Mesenchymal stem cell (in vitro differentiated cells and primary cell): ENCODE results near the gene SMIM21.

Experiments
- DNase-seq: peaks from one replicate; pipeline ENCODE4 v3.0.0-alpha.2; 2013
- H2AFZ ChIP-seq: one replicate; pipeline ENCODE4 v1.6.1; 2013; ENCODE audit warnings: low read depth, mild to moderate bottlenecking, control low read depth, inconsistent platforms, low read length, moderate library complexity
- H2AK5ac ChIP-seq: 2 replicates; pipeline ENCODE4 v1.6.1; 2013; ENCODE audit warnings: low read length, moderate library complexity, mild to moderate bottlenecking, inconsistent platforms; ENCODE audit not compliant: severe bottlenecking
- H2BK120ac ChIP-seq: one replicate; pipeline ENCODE4 v1.6.1; 2013; ENCODE audit warnings: low read depth, mild to moderate bottlenecking, inconsistent platforms, low read length, moderate library complexity
- H2BK12ac ChIP-seq, 2 experiments: one replicate each; pipeline ENCODE4 v1.6.1; 2013; ENCODE audit warnings: inconsistent platforms in 2 of 2, low read length in 2 of 2, mild to moderate bottlenecking in 2 of 2, moderate library complexity in 2 of 2, control low read depth in 1 of 2
- H2BK15ac ChIP-seq: one replicate; pipeline ENCODE4 v1.6.1; 2013; ENCODE audit warnings: mild to moderate bottlenecking, low read depth, inconsistent platforms; ENCODE audit not compliant: poor library complexity, severe bottlenecking
- H2BK5ac ChIP-seq: 2 replicates; pipeline ENCODE4 v1.6.1; 2013; ENCODE audit warnings: low read depth, mild to moderate bottlenecking, low read length, control low read depth, inconsistent platforms; ENCODE audit not compliant: poor library complexity, severe bottlenecking
- H3K14ac ChIP-seq, 2 experiments: one replicate each; pipeline ENCODE4 v1.6.1; 2013; ENCODE audit warnings: inconsistent platforms in 2 of 2, low read length in 2 of 2, control low read depth in 1 of 2, mild to moderate bottlenecking in 1 of 2, moderate library complexity in 1 of 2
- H3K18ac ChIP-seq, 2 experiments: one replicate each; pipeline ENCODE4 v1.6.1; 2013; ENCODE audit warnings: inconsistent platforms in 2 of 2, low read length in 2 of 2, control low read depth in 1 of 2, low read depth in 1 of 2, mild to moderate bottlenecking in 1 of 2
- H3K23ac ChIP-seq, 2 experiments: one replicate each; pipeline ENCODE4 v1.6.1; 2013; ENCODE audit warnings: inconsistent platforms in 2 of 2, low read length in 2 of 2, mild to moderate bottlenecking in 2 of 2, moderate library complexity in 2 of 2, control low read depth in 1 of 2
- H3K27ac ChIP-seq: 2 replicates; pipeline ENCODE4 v1.5.1; 2013; ENCODE audit warnings: mild to moderate bottlenecking, moderate library complexity, low read length, control low read depth, inconsistent platforms; ENCODE audit not compliant: poor library complexity, severe bottlenecking
- H3K27me3 ChIP-seq, 2 experiments: 2 replicates each; pipeline versions ENCODE4 v1.6.1 to v1.7.0; 2013; ENCODE audit warnings: low read length in 2 of 2, mild to moderate bottlenecking in 2 of 2, moderate library complexity in 2 of 2, control low read depth in 1 of 2, inconsistent platforms in 1 of 2; ENCODE audit not compliant: control insufficient read depth in 1 of 2, insufficient read depth in 1 of 2
- H3K36me3 ChIP-seq, 2 experiments: 2 replicates each; pipeline versions ENCODE4 v1.6.1 to v1.7.0; 2013; ENCODE audit warnings: low read length in 2 of 2, control low read depth in 1 of 2, inconsistent platforms in 1 of 2, low read depth in 1 of 2, mild to moderate bottlenecking in 1 of 2; ENCODE audit not compliant: insufficient read depth in 2 of 2, control insufficient read depth in 1 of 2
- H3K4ac ChIP-seq, 2 experiments: one replicate each; pipeline ENCODE4 v1.6.1; 2013; ENCODE audit warnings: inconsistent platforms in 2 of 2, low read length in 2 of 2, mild to moderate bottlenecking in 2 of 2, moderate library complexity in 2 of 2, control low read depth in 1 of 2, low read depth in 1 of 2
- H3K4me1 ChIP-seq: 2 replicates; pipeline ENCODE4 v1.6.1; 2013; ENCODE audit warnings: low read depth, low read length, control low read depth; ENCODE audit not compliant: control insufficient read depth, insufficient read depth
- H3K4me2 ChIP-seq: 2 replicates; pipeline ENCODE4 v1.6.1; 2013; ENCODE audit warnings: low read length, mild to moderate bottlenecking, inconsistent platforms; ENCODE audit not compliant: poor library complexity, severe bottlenecking
- H3K4me3 ChIP-seq, 2 experiments: 2 replicates each; pipeline versions ENCODE4 v1.5.1 to v1.7.0; 2013; ENCODE audit warnings: low read length in 2 of 2, mild to moderate bottlenecking in 2 of 2, control low read depth in 1 of 2, low read depth in 1 of 2; ENCODE audit not compliant: insufficient read depth in 1 of 2
- H3K79me1 ChIP-seq: replicated peaks from 2 replicates; pipeline ENCODE4 v1.6.1; 2013; ENCODE audit warnings: mild to moderate bottlenecking, control low read depth, low read length, inconsistent platforms; ENCODE audit not compliant: poor library complexity, severe bottlenecking
- H3K9ac ChIP-seq: 2 replicates; pipeline ENCODE4 v1.7.0; 2013; ENCODE audit warnings: mild to moderate bottlenecking, low read length, moderate library complexity
- H3K9me3 ChIP-seq: 2 replicates; pipeline ENCODE4 v1.7.0; 2013; ENCODE audit warnings: mild to moderate bottlenecking, low read length; ENCODE audit not compliant: control insufficient read depth
- H4K8ac ChIP-seq: one replicate; pipeline ENCODE4 v1.6.1; 2013; ENCODE audit warnings: inconsistent platforms, mild to moderate bottlenecking, low read length, moderate library complexity
- H4K91ac ChIP-seq: one replicate; pipeline ENCODE4 v1.6.1; 2013; ENCODE audit warnings: mild to moderate bottlenecking, low read length, inconsistent platforms
- WGBS: methylation state at CpG from one replicate; pipeline ENCODE4 v1.1.7; 2013; ENCODE audit warnings: mixed read lengths; 5-methylcytosine and 5-hydroxymethylcytosine counted together

Gene SMIM21

GRCh38 chr18:75363446-75364225, 63.9 kb downstream of the SMIM21 start:
- H3K27ac ChIP-seq: no peak overlapping the region
- no peak overlapping the region for H3K4me3 ChIP-seq
- no peak overlapping the region for H3K9ac ChIP-seq
- no peaks in the 10 kb centered on the region for H3K9me3 ChIP-seq
- no peak overlapping the region for H2BK5ac ChIP-seq
- no peak overlapping the region for H3K18ac ChIP-seq
- H3K4me2 ChIP-seq: no peak overlapping the region
- no peak overlapping the region for H2BK15ac ChIP-seq
- H3K79me1 ChIP-seq: no peaks in the 10 kb centered on the region
- no peak overlapping the region for H3K23ac ChIP-seq
- no peak overlapping the region for H2BK12ac ChIP-seq
- H4K91ac ChIP-seq: no peak overlapping the region
- H2AK5ac ChIP-seq: no peak overlapping the region
- no peak overlapping the region for H2AFZ ChIP-seq
- DNase-seq: no peak
- no peaks in the 10 kb centered on the region for H3K36me3 ChIP-seq
- no peak overlapping the region for H3K4ac ChIP-seq
- H3K14ac ChIP-seq: no peak overlapping the region
- WGBS: 96% methylated on average over 9 of the region's 13 CpGs
- no peak overlapping the region for H4K8ac ChIP-seq
- H2BK120ac ChIP-seq: no peak overlapping the region
- peaks cover 9 to 16% of the 10 kb centered on the region in 2 experiments for H3K27me3 ChIP-seq
- H3K4me1 ChIP-seq: peaks cover 15% of the 10 kb centered on the region

GRCh38 chr18:75362435-75362834, 65.1 kb downstream of the SMIM21 start:
- no peak overlapping the region for H4K91ac ChIP-seq
- 93% methylated on average over 10 of the region's 13 CpGs for WGBS
- H2AK5ac ChIP-seq: no peak overlapping the region

GRCh38 chr18:75360941-75361340, 66.6 kb downstream of the SMIM21 start:
- Histone ChIP-seq H2AFZ (no peak overlapping the region), H3K27me3 (peaks cover 5 to 16% of the 10 kb centered on the region in 2 experiments), H2AK5ac (no peak overlapping the region), H3K4me2 (no peak overlapping the region), H3K9me3 (no peaks in the 10 kb centered on the region), H3K4me3 (no peak overlapping the region), H2BK5ac (no peak overlapping the region), H2BK120ac (no peak overlapping the region), H3K27ac (no peak overlapping the region), H4K8ac (no peak overlapping the region), H2BK12ac (no peak overlapping the region), H3K4ac (no peak overlapping the region), H3K79me1 (no peaks in the 10 kb centered on the region), H3K36me3 (no peaks in the 10 kb centered on the region), H4K91ac (no peak overlapping the region), H3K14ac (no peak overlapping the region), H3K9ac (no peak overlapping the region), H3K18ac (no peak overlapping the region), H3K4me1 (peaks cover 16% of the 10 kb centered on the region), H2BK15ac (no peak overlapping the region), H3K23ac (no peak overlapping the region)
- no peak for DNase-seq
- 95% methylated on average over 11 of the region's 11 CpGs for WGBS

More at GRCh38 chr18:75362435-75362834, 65.1 kb downstream of the SMIM21 start:
- H2BK12ac ChIP-seq: no peak overlapping the region
- no peak overlapping the region for H3K4me3 ChIP-seq
- no peaks in the 10 kb centered on the region for H3K9me3 ChIP-seq
- H4K8ac ChIP-seq: no peak overlapping the region
- no peak overlapping the region for H3K4me2 ChIP-seq
- no peak overlapping the region for H2BK5ac ChIP-seq
- H2BK15ac ChIP-seq: no peak overlapping the region
- no peak overlapping the region for H3K18ac ChIP-seq
- H3K79me1 ChIP-seq: no peaks in the 10 kb centered on the region
- no peak overlapping the region for H2AFZ ChIP-seq
- DNase-seq: no peak
- no peaks in the 10 kb centered on the region for H3K36me3 ChIP-seq
- no peak overlapping the region for H3K14ac ChIP-seq
- peaks cover 5 to 16% of the 10 kb centered on the region in 2 experiments for H3K27me3 ChIP-seq
- no peak overlapping the region for H3K27ac ChIP-seq
- H3K9ac ChIP-seq: no peak overlapping the region
- H3K4ac ChIP-seq: no peak overlapping the region
- peaks cover 16% of the 10 kb centered on the region for H3K4me1 ChIP-seq
- H2BK120ac ChIP-seq: no peak overlapping the region
- no peak overlapping the region for H3K23ac ChIP-seq

DNA sequence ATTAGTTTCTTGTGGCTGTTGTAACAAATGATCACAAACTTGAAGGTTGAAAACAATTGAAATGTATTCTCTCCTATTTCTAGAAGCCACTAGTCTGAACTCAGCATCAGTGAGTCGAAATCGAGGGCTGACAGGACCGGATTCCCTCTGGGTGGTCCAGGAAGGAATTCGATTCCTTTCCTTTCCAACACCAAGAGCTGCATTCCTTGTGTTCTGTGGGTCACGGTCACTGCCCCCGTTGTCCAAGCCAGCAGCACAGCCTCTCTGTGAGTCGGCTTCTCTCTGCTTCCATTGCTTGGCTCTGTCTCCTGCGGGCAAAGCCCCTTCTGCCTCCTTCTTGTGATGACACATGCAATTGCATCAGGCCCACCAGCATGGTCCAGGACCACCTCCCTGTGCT, 67.3 kb downstream of the SMIM21 start:
- peaks cover 16% of the 10 kb centered on the region for H3K4me1 ChIP-seq
- no peak overlapping the region for H3K23ac ChIP-seq
- no peak overlapping the region for H2AK5ac ChIP-seq
- H2BK12ac ChIP-seq: no peak overlapping the region
- no peak overlapping the region for H3K9ac ChIP-seq
- no peaks in the 10 kb centered on the region for H3K79me1 ChIP-seq
- no peak overlapping the region for H3K14ac ChIP-seq
- H3K36me3 ChIP-seq: no peaks in the 10 kb centered on the region
- H3K9me3 ChIP-seq: no peaks in the 10 kb centered on the region
- no peak overlapping the region for H2AFZ ChIP-seq
- H3K27me3 ChIP-seq: peaks cover 5 to 16% of the 10 kb centered on the region in 2 experiments
- no peak overlapping the region for H4K8ac ChIP-seq
- no peak overlapping the region for H2BK120ac ChIP-seq
- H3K4me3 ChIP-seq: no peak overlapping the region
- no peak overlapping the region for H2BK5ac ChIP-seq
- no peak overlapping the region for H2BK15ac ChIP-seq
- 71% methylated on average over 8 of the region's 8 CpGs for WGBS
- H3K4ac ChIP-seq: no peak overlapping the region
- no peak overlapping the region for H3K27ac ChIP-seq
- H3K4me2 ChIP-seq: no peak overlapping the region
- H3K18ac ChIP-seq: no peak overlapping the region
- no peak for DNase-seq
- H4K91ac ChIP-seq: no peak overlapping the region
